GM23248 (cell line): ENCODE measurements around the gene RELL1. TPM values are rescaled to one million over a fixed set of nuclear protein-coding genes. Genes with fewer than 3 reads are reported as not detected.
A peak's percentile ranks its signal among the peaks of the same experiment; 100 is the strongest.

Experiments
- DNase-seq: peaks from one replicate; pipeline ENCODE4 v3.0.0-alpha.2; 2015
- H2AFZ ChIP-seq: fragments of 200-600 bp; sonication (generic); 2 replicates; pipeline ENCODE4 v1.6.1; 2016; ENCODE audit warnings: antibody characterized with exemption
- H3F3A ChIP-seq: fragments of 200-600 bp; sonication (generic); 2 replicates; pipeline ENCODE4 v1.6.1; 2016; ENCODE audit warnings: mild to moderate bottlenecking, antibody characterized with exemption, mixed run types; ENCODE audit not compliant: insufficient read depth
- H3K27ac ChIP-seq: fragments of 200-600 bp; sonication (generic); 2 replicates; pipeline ENCODE4 v1.5.1; 2016; ENCODE audit warnings: mild to moderate bottlenecking
- H3K27me3 ChIP-seq: fragments of 200-600 bp; sonication (generic); replicated peaks from 2 replicates; pipeline ENCODE4 v1.6.1; 2016; ENCODE audit warnings: mild to moderate bottlenecking; ENCODE audit not compliant: insufficient read depth
- H3K36me3 ChIP-seq: fragments of 200-600 bp; sonication (generic); 2 replicates; pipeline ENCODE4 v1.6.1; 2016; ENCODE audit warnings: low read depth, mild to moderate bottlenecking
- H3K4me1 ChIP-seq: fragments of 200-600 bp; sonication (generic); 2 replicates; pipeline ENCODE4 v1.6.1; 2016; ENCODE audit warnings: mild to moderate bottlenecking; ENCODE audit not compliant: insufficient read depth
- H3K4me2 ChIP-seq: fragments of 200-600 bp; sonication (generic); one replicate; pipeline ENCODE4 v1.6.1; 2016; ENCODE audit warnings: mild to moderate bottlenecking; ENCODE audit not compliant: unreplicated experiment
- H3K4me3 ChIP-seq: fragments of 200-600 bp; sonication (generic); 2 replicates; pipeline ENCODE4 v1.5.1; 2016; ENCODE audit warnings: mild to moderate bottlenecking
- H3K79me2 ChIP-seq: fragments of 200-600 bp; sonication (generic); 2 replicates; pipeline ENCODE4 v1.6.1; 2016; ENCODE audit warnings: mild to moderate bottlenecking; ENCODE audit not compliant: insufficient read depth
- H3K9ac ChIP-seq: fragments of 200-600 bp; sonication (generic); 2 replicates; pipeline ENCODE4 v1.6.1; 2016; ENCODE audit warnings: mild to moderate bottlenecking
- H3K9me2 ChIP-seq: fragments of 200-600 bp; sonication (generic); 2 replicates; pipeline ENCODE4 v1.6.1; 2016; ENCODE audit warnings: mixed run types, mild to moderate bottlenecking, moderate library complexity; ENCODE audit not compliant: insufficient read depth
- H3K9me3 ChIP-seq: fragments of 200-600 bp; sonication (generic); one replicate; pipeline ENCODE4 v1.6.1; 2017; ENCODE audit warnings: low read depth
- H4K20me1 ChIP-seq: fragments of 200-600 bp; sonication (generic); 2 replicates; pipeline ENCODE4 v1.6.0; 2016; ENCODE audit not compliant: insufficient read depth
- EZH2 ChIP-seq: fragments of 200-600 bp; sonication (generic); IDR thresholded peaks from 2 replicates; pipeline ENCODE4 v1.6.1; 2018; ENCODE audit warnings: antibody characterized with exemption, mild to moderate bottlenecking; ENCODE audit not compliant: insufficient read depth, poor library complexity, severe bottlenecking
- EZH2phosphoT487 ChIP-seq: fragments of 200-600 bp; sonication (generic); IDR thresholded peaks from 2 replicates; pipeline ENCODE4 v1.6.1; 2018; ENCODE audit warnings: antibody characterized with exemption, moderate library complexity, mild to moderate bottlenecking, low read depth; ENCODE audit not compliant: insufficient read depth
- WGBS, 2 experiments: methylation state at CpG; one replicate each; pipeline ENCODE4 v1.1.6; 2015 to 2017; ENCODE audit warnings: low lambda C conversion rate in 2 of 2, low coverage in 1 of 2; ENCODE audit errors: missing lambda C conversion rate in 2 of 2; 5-methylcytosine and 5-hydroxymethylcytosine counted together
- in situ Hi-C: fragments of 300-500 bp; cut with MboI; formaldehyde crosslinking; loops from 2 replicates; pipeline ENCODE4 v1.15.0; 2020
- polyA plus RNA-seq: library from polyadenylated mRNA; unstranded; fragments of >200 nt; fragmentation: Nextera tagmentation; extraction: Ambion mirVana; gene quantifications from 2 replicates; pipeline ENCODE4 v1.2.1, GENCODE V29; 2016
- total RNA-seq: library from RNA; depleted of rRNA; stranded (reverse); fragments of >200 nt; shearing (Covaris generic); gene quantifications from 2 replicates; pipeline ENCODE4 v1.2.3, GENCODE V29; 2014

The RELL1 gene
- total and polyA plus RNA-seq, 2 experiments from 2014 or later = 7.7 to 42.5 TPM

DNA sequence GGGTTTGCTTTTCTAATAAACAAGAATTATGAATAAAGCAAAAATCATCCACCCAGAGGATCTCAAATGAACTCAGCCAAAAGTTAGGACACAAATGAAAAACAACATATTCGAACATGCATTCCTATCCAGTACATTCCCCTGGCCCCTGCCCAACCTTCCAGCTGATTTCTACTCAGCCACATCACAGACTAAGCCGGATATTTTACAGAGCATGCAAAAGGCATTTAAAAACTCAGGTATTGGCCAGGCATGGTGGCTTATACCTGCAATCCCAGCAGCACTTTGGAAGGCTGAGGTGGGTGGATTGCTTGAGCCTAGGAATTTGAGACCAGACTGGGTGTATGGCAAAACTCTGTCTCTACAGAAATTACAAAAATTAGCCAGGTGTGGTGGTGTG, 54.6 kb downstream of the RELL1 start:
- H2AFZ ChIP-seq = no peak overlapping the region
- peaks cover 21% of the 10 kb centered on the region for H3K4me1 ChIP-seq
- H3K27me3 ChIP-seq = no peaks in the 10 kb centered on the region
- H4K20me1 ChIP-seq = no peaks in the 10 kb centered on the region
- H3K79me2 ChIP-seq = no peaks in the 10 kb centered on the region
- no peaks in the 10 kb centered on the region for H3K36me3 ChIP-seq
- no peaks in the 10 kb centered on the region for H3K9me2 ChIP-seq
- no peak for TF ChIP-seq EZH2
- no peak for TF ChIP-seq EZH2phosphoT487
- peaks cover 26% of the 10 kb centered on the region; the same call in 1 of the 2 replicates for H3F3A ChIP-seq
- H3K4me3 ChIP-seq = no peak overlapping the region
- 15 to 21% methylated on average over 2 of the region's 2 CpGs for WGBS, 2 experiments
- in situ Hi-C loops = no loop called here
- no peak overlapping the region for H3K4me2 ChIP-seq
- H3K9ac ChIP-seq = no peak overlapping the region
- DNase-seq = peak; percentile 41
- no peaks in the 10 kb centered on the region for H3K9me3 ChIP-seq
- H3K27ac ChIP-seq = no peak overlapping the region

DNA sequence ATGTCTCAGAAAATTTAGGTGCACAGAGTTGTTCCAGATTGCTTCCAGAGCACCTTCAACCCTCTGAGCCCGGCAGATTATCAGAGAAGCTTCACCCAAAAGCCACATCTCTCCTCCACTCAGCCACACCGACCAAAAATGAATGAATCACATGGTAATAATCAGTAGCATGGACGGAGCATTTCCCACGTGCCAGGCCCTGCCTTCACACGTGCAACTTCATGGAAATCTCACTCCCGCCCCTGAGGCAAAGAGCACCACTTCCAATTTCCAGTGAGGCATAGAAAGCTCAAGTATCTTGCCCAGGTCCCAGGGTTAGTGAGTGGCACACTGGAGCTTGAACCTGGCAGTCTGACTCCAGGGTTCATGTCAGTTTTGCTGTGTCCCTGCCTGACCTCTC, 56.5 kb downstream of the RELL1 start:
- Histone ChIP-seq H3K4me3 (no peak overlapping the region), H3K27ac (no peak overlapping the region), H3K36me3 (0 out of 2 replicates have a peak, but pooled peaks cover 5% of the 10 kb centered on the region), H4K20me1 (no peaks in the 10 kb centered on the region), H3K9me3 (no peaks in the 10 kb centered on the region), H3K4me1 (peaks cover 21% of the 10 kb centered on the region), H3F3A (peaks cover 26% of the 10 kb centered on the region; the same call in 1 of the 2 replicates), H3K79me2 (no peaks in the 10 kb centered on the region), H3K9ac (no peak overlapping the region), H3K27me3 (no peaks in the 10 kb centered on the region), H3K4me2 (no peak overlapping the region), H3K9me2 (no peaks in the 10 kb centered on the region), H2AFZ (no peak overlapping the region)
- WGBS, 2 experiments = 58 to 63% methylated on average over 6 of the region's 6 CpGs
- no peak for DNase-seq
- in situ Hi-C loops = no loop called here
- no peak for TF ChIP-seq EZH2phosphoT487
- no peak for TF ChIP-seq EZH2

DNA sequence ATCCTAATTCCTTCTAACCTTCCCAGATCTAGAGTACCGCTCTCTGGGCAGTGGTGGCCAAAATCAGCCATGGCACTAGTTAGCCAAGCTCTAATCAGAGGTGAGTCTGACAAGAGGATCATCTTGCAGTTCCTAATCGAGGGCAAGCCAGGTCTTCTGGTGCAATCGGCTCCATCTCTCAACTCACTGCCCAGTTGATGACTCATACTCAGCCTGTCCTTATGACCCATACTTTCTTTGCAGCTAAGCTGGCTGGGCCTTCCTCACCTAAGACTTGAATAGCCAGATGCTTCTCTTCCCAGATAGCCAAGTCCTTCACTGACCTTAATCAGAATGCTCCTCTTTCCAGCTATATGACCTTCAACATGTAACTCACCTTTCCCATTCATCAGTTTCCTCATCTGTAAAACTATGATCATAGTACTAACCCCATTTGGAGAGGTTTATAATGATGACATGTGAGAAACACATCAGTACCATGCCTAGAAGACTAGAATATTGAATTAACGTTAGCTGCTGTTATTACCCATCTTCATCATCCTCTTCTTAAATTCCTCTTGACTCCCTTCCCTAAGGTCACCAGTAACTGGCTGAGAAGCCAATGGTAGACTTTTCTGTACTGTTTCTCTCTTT, 57.1 kb downstream of the RELL1 start:
- H4K20me1 ChIP-seq = no peaks in the 10 kb centered on the region
- H3K4me2 ChIP-seq = peak overlapping the region; percentile 38
- peaks cover 21% of the 10 kb centered on the region for H3K4me1 ChIP-seq
- no peak overlapping the region for H3K9ac ChIP-seq
- peak; percentile 90 for DNase-seq
- H3F3A ChIP-seq = peaks cover 26% of the 10 kb centered on the region; the same call in 1 of the 2 replicates
- in situ Hi-C loops = no loop called here
- no peaks in the 10 kb centered on the region for H3K9me2 ChIP-seq
- 0 out of 2 replicates have a peak, but pooled peaks cover 5% of the 10 kb centered on the region for H3K36me3 ChIP-seq
- H2AFZ ChIP-seq = peak overlapping the region; percentile 21; the same call in 1 of the 2 replicates
- no peak overlapping the region for H3K4me3 ChIP-seq
- H3K79me2 ChIP-seq = no peaks in the 10 kb centered on the region
- TF ChIP-seq EZH2phosphoT487 (no peak), EZH2 (no peak)
- no peaks in the 10 kb centered on the region for H3K9me3 ChIP-seq
- H3K27ac ChIP-seq = 0 out of 2 replicates have a peak overlapping the region, but pooled peaks have one; percentile 21
- 27 to 35% methylated on average over 4 of the region's 4 CpGs for WGBS, 2 experiments
- no peaks in the 10 kb centered on the region for H3K27me3 ChIP-seq

DNA sequence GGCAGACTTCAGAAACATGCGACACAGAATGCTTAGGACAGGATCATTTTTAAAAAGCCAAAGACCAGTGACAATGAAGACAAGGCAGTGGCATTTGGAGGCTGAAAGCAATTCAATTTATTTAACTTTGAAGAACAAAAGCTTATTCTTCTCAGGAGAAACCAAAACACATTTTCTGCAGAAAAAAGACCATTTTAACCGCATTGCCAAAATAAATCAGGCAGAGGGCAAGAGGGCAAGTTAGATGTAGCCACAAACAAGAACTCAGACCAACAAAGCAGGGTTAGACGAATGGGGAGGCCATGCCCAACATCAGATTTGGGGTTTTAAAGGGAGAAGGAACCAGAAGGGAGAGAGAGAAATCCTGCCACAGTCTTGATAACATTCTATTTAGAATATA, 58.9 kb downstream of the RELL1 start:
- Histone ChIP-seq H3K4me1 (peaks cover 14% of the 10 kb centered on the region), H2AFZ (no peak overlapping the region), H3F3A (peaks cover 19% of the 10 kb centered on the region; the same call in 1 of the 2 replicates), H3K9me3 (no peaks in the 10 kb centered on the region), H3K9me2 (no peaks in the 10 kb centered on the region), H3K27ac (no peak overlapping the region), H3K4me3 (no peak overlapping the region), H3K4me2 (no peak overlapping the region), H4K20me1 (no peaks in the 10 kb centered on the region), H3K27me3 (no peaks in the 10 kb centered on the region), H3K79me2 (no peaks in the 10 kb centered on the region), H3K36me3 (0 out of 2 replicates have a peak, but pooled peaks cover 5% of the 10 kb centered on the region), H3K9ac (no peak overlapping the region)
- no peak for TF ChIP-seq EZH2
- TF ChIP-seq EZH2phosphoT487 = no peak
- in situ Hi-C loops = no loop called here
- WGBS, 2 experiments = 92 to 93% methylated on average over 3 of the region's 3 CpGs
- DNase-seq = no peak
